ENCODE data around the gene ETV7. TPM values are rescaled to one million over a fixed set of nuclear protein-coding genes. Genes with fewer than 3 reads are reported as not detected.

The ETV7 gene
- total and polyA plus RNA-seq, 2 experiments from 2014 or later = 0.47 to 1.2 TPM

- no peaks in the 10 kb centered on the region for H4K20me1 ChIP-seq (replicated peaks; ENCODE audit: insufficient read depth)
- Mint-ChIP-seq H3K9me3 (no peaks in the 10 kb centered on the region), H3K4me1 (peaks cover 14% of the 10 kb centered on the region), H3K36me3 (ENCODE audit: low read depth) (no peaks in the 10 kb centered on the region), H3K27me3 (ENCODE audit: insufficient read depth, low read depth, poor library complexity) (peaks cover 7% of the 10 kb centered on the region), H3K4me3 (peak overlapping the region; percentile 89), H3K27ac (peak overlapping the region; percentile 51; the same call in 1 of the 2 replicates)
- peak overlapping the region; percentile 11; the same call in 1 of the 2 replicates for H3K27ac ChIP-seq (ENCODE audit: low read depth)
- peak overlapping the region; percentile 79 for H3K4me2 ChIP-seq
- no peaks in the 10 kb centered on the region for H3K9me2 ChIP-seq (ENCODE audit: insufficient read depth)
- DNase-seq (ENCODE audit: low spot score) (no peak), ATAC-seq (no peak)
- peak overlapping the region; percentile 96 for H2AFZ ChIP-seq
- H3F3A ChIP-seq (replicated peaks; ENCODE audit: low read depth) = no peaks in the 10 kb centered on the region; the same call in 1 of the 2 replicates
- H3K79me2 ChIP-seq (replicated peaks; ENCODE audit: insufficient read depth) = no peaks in the 10 kb centered on the region
- no peaks in the 10 kb centered on the region for H3K36me3 ChIP-seq (ENCODE audit: insufficient read depth)
- no peaks in the 10 kb centered on the region for H3K27me3 ChIP-seq (ENCODE audit: insufficient read depth)
- no peak for TF ChIP-seq CTCF (conservative IDR thresholded peaks at IDR 0.05; ENCODE audit: low read depth in 2 of 2)
- no peak for TF ChIP-seq CREB1 (CRISPR knock-in tag; IDR thresholded peaks at IDR 0.05; ENCODE audit: low read depth)
- TF ChIP-seq POLR2AphosphoS5 (IDR thresholded peaks at IDR 0.05; ENCODE audit: low read depth) = no peak
- no peak for TF ChIP-seq EZH2phosphoT487 (IDR thresholded peaks at IDR 0.05; ENCODE audit: unreplicated experiment)
- TF ChIP-seq ZNF462 (CRISPR knock-in tag; IDR thresholded peaks at IDR 0.05) = no peak
- TF ChIP-seq REST (IDR thresholded peaks at IDR 0.05; ENCODE audit: unreplicated experiment) = no peak
- no peak for TF ChIP-seq ZNF331 (CRISPR knock-in tag; IDR thresholded peaks at IDR 0.05; ENCODE audit: low read depth)
- TF ChIP-seq STAT1 (IDR thresholded peaks at IDR 0.05; ENCODE audit: unreplicated experiment) = no peak
- TF ChIP-seq NANOG (IDR thresholded peaks at IDR 0.05; ENCODE audit: borderline replicate concordance) = no peak
- no peak for TF ChIP-seq ZNF114 (CRISPR knock-in tag; IDR thresholded peaks at IDR 0.05)
- no peak for TF ChIP-seq JUNB (IDR thresholded peaks at IDR 0.05; ENCODE audit: unreplicated experiment)
- no peak for TF ChIP-seq EZH2 (IDR thresholded peaks at IDR 0.05; ENCODE audit: low read depth, unreplicated experiment)
- TF ChIP-seq ETS1 (IDR thresholded peaks at IDR 0.05) = no peak
- peak overlapping the region; percentile 62 for H3K4me3 ChIP-seq
- peaks cover 8% of the 10 kb centered on the region; the same call in 1 of the 2 replicates for H3K4me1 ChIP-seq (ENCODE audit: insufficient read depth)
These were observed 35.2 kb upstream of the ETV7 start for GRCh38 chr6:36422714-36423100.
